GM21737 (cell line): ENCODE data around the gene FAM181A.

ENCODE experiments used
- ATAC-seq: cut with Tn5 transposase; IDR thresholded peaks from one replicate; pipeline ENCODE4 v1.9.1; 2021; ENCODE audit warnings: mild to moderate bottlenecking, moderate library complexity; ENCODE audit not compliant: unreplicated experiment

Gene FAM181A

DNA sequence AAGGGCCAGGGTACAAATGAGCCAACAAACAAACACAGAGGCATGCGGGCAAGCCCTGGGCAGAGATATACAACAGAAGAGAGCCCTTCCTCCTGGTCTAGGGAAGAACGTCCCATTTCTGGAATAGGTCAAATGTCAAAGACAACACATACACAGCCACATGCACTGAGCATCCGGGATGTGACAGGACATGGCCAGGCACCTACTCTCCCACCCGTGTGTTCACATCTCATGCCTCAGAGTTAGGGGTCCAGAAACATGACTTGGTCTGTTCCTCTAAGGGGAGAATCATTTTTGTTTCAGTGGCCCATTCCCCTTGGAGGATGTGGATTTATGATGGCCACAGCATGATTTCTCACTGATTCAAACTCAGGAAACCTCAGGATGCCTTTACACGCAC is 50.0 kb downstream of the FAM181A start:
- ATAC-seq, result no peak

GRCh38 chr14:93977790-93978581 is 50.8 kb downstream of the FAM181A start:
- peak; percentile 46 for ATAC-seq

DNA sequence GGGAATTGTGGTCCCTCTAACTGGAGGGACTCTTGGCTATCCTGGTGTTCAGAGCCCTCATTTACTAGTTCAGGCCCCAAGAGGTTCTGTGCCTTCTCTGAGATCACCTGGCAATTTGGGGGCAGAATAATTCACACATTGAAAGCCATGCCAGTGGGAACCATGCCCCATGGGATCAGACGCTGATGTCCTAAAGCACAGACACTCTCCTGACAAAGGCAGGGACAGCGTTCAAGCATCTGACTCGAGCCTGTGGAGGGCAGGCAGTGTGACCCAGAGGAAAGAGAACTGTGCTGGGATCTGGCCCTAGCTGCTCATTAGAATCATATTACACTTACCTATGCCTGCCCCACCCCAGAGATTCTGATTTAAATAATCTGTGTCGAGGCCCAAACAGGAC is 51.6 kb downstream of the FAM181A start:
- ATAC-seq, result no peak
